GM23338 (cell line): ENCODE data around the gene NPAS3.

Source experiments
- EZH2 ChIP-seq: fragments of 200-600 bp; sonication (generic); IDR thresholded peaks from one replicate; pipeline ENCODE4 v1.8.0; 2017; ENCODE audit warnings: antibody characterized with exemption, mild to moderate bottlenecking, low read depth; ENCODE audit not compliant: unreplicated experiment
- NANOG ChIP-seq: IDR thresholded peaks from 2 replicates; pipeline ENCODE4 v1.6.1; 2016; ENCODE audit warnings: antibody characterized with exemption, borderline replicate concordance
- TF ChIP-seq, protein P1 (sequence below): IDR thresholded peaks from 2 replicates; pipeline ENCODE4 v1.6.1; 2016; ENCODE audit warnings: antibody characterized with exemption
- TF ChIP-seq, protein P2 (sequence below), 2 experiments: fragments of 200-600 bp in 1 of 2; sonication (generic) in 1 of 2; conservative IDR thresholded peaks; 2 replicates each; pipeline versions ENCODE4 v1.5.1 to v1.6.1; 2016 to 2017; ENCODE audit warnings: antibody characterized with exemption in 2 of 2, low read depth in 2 of 2, mild to moderate bottlenecking in 2 of 2, moderate library complexity in 1 of 2

- TF ChIP-seq EZH2 (no peak), NANOG (no peak)
- TF ChIP-seq, protein P1, sequence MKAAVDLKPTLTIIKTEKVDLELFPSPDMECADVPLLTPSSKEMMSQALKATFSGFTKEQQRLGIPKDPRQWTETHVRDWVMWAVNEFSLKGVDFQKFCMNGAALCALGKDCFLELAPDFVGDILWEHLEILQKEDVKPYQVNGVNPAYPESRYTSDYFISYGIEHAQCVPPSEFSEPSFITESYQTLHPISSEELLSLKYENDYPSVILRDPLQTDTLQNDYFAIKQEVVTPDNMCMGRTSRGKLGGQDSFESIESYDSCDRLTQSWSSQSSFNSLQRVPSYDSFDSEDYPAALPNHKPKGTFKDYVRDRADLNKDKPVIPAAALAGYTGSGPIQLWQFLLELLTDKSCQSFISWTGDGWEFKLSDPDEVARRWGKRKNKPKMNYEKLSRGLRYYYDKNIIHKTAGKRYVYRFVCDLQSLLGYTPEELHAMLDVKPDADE: no peak
- TF ChIP-seq, protein P2, sequence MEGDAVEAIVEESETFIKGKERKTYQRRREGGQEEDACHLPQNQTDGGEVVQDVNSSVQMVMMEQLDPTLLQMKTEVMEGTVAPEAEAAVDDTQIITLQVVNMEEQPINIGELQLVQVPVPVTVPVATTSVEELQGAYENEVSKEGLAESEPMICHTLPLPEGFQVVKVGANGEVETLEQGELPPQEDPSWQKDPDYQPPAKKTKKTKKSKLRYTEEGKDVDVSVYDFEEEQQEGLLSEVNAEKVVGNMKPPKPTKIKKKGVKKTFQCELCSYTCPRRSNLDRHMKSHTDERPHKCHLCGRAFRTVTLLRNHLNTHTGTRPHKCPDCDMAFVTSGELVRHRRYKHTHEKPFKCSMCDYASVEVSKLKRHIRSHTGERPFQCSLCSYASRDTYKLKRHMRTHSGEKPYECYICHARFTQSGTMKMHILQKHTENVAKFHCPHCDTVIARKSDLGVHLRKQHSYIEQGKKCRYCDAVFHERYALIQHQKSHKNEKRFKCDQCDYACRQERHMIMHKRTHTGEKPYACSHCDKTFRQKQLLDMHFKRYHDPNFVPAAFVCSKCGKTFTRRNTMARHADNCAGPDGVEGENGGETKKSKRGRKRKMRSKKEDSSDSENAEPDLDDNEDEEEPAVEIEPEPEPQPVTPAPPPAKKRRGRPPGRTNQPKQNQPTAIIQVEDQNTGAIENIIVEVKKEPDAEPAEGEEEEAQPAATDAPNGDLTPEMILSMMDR (conservative IDR thresholded peaks at IDR 0.05; ENCODE audit: low read depth in 2 of 2): no peak
Observed at GRCh38 chr14:33634631-33635030, 696.0 kb downstream of the NPAS3 start.
